ENCODE measurements around the gene CCDC78. TPM values are rescaled to one million over a fixed set of nuclear protein-coding genes. Genes with fewer than 3 reads are reported as not detected.
A peak's percentile ranks its signal among the peaks of the same experiment; 100 is the strongest.
"Not testable (repeated sequence)": the region's sequence is repeated elsewhere in the genome, so short reads cannot be mapped to it uniquely, and the experiment has no call there.

CCDC78 gene
- polyA plus RNA-seq, 3 donors: 2.5 to 4.8 (median 3.6) TPM

GRCh38 chr16:694187-694862 lies 31.9 kb downstream of the CCDC78 start:
- DNase-seq: no peak

- no peak for DNase-seq
Observed at GRCh38 chr16:693766-694165, 32.5 kb downstream of the CCDC78 start.

- no peak for DNase-seq
Observed at GRCh38 chr16:693364-693763, 32.9 kb downstream of the CCDC78 start.

- no peak for DNase-seq
Observed at GRCh38 chr16:692356-693108, 33.7 kb downstream of the CCDC78 start.

- not testable (repeated sequence) for DNase-seq
Observed at GRCh38 chr16:691242-691641, 35.0 kb downstream of the CCDC78 start.

GRCh38 chr16:689175-689897 lies 36.9 kb downstream of the CCDC78 start:
- DNase-seq: no peak

GRCh38 chr16:687499-687898 lies 38.7 kb downstream of the CCDC78 start:
- DNase-seq: no peak

GRCh38 chr16:686459-687260 lies 39.6 kb downstream of the CCDC78 start:
- no peak for DNase-seq

GRCh38 chr16:685967-686366 lies 40.3 kb downstream of the CCDC78 start:
- DNase-seq: no peak

- DNase-seq: no peak
Observed at GRCh38 chr16:684961-685696, 41.1 kb downstream of the CCDC78 start.

- DNase-seq: peak; percentile 95
Observed at GRCh38 chr16:684071-684794, 42.0 kb downstream of the CCDC78 start, which contains the start of gene JMJD8. TSS of gene JMJD8 (minus strand) at chr16:684334. CDS start at chr16:684319, 15 bp downstream.

GRCh38 chr16:683396-684070 lies 42.7 kb downstream of the CCDC78 start:
- DNase-seq: no peak

GRCh38 chr16:682493-683395 lies 43.5 kb downstream of the CCDC78 start:
- no peak for DNase-seq

GRCh38 chr16:681746-682427 lies 44.4 kb downstream of the CCDC78 start:
- no peak for DNase-seq

- DNase-seq: no peak
Observed at GRCh38 chr16:680967-681745, 45.1 kb downstream of the CCDC78 start.

- DNase-seq: no peak
Observed at GRCh38 chr16:680625-680945, 45.7 kb downstream of the CCDC78 start.

All from renal pelvis (tissue), 4 donors.